Kidney epithelial cell (primary cell): ENCODE results near the gene GRIN3B. TPM values are rescaled to one million over a fixed set of nuclear protein-coding genes. Genes with fewer than 3 reads are reported as not detected.
A peak's percentile ranks its signal among the peaks of the same experiment; 100 is the strongest.

Experiments
- DNase-seq: peaks from one replicate; pipeline ENCODE4 v3.0.0-alpha.2; 2010; ENCODE audit warnings: low read depth
- H3K27me3 ChIP-seq: 2 replicates; pipeline ENCODE4 v1.6.0; 2011; ENCODE audit warnings: low read length; ENCODE audit not compliant: control insufficient read depth, insufficient read depth
- H3K36me3 ChIP-seq: 2 replicates; pipeline ENCODE4 v1.5.1; 2011; ENCODE audit warnings: low read length; ENCODE audit not compliant: control insufficient read depth, insufficient read depth
- H3K4me3 ChIP-seq: 2 replicates; pipeline ENCODE4 v1.5.1; 2011; ENCODE audit warnings: low read depth, mild to moderate bottlenecking, control low read depth, low read length
- CTCF ChIP-seq: IDR thresholded peaks from 2 replicates; pipeline ENCODE4 v1.5.1; 2011; ENCODE audit warnings: mild to moderate bottlenecking, moderate library complexity, low read length, control low read depth, inconsistent platforms; ENCODE audit not compliant: insufficient read depth, poor library complexity, severe bottlenecking
- total RNA-seq: library from RNA; depleted of rRNA; stranded (reverse); fragments of >200 nt; gene quantifications from 2 replicates; pipeline ENCODE4 v1.2.3, GENCODE V29; 2015

GRIN3B gene
- total RNA-seq, 1 donor from 2014 or later, result 0.08 TPM

- Histone ChIP-seq H3K4me3 (no peak overlapping the region), H3K36me3 (no peaks in the 10 kb centered on the region), H3K27me3 (no peaks in the 10 kb centered on the region)
- no peak for TF ChIP-seq CTCF
- no peak for DNase-seq
Measured at GRCh38 chr19:963486-963951, 36.7 kb upstream of the GRIN3B start.

GRCh38 chr19:964116-964520 lies 36.1 kb upstream of the GRIN3B start:
- no peaks in the 10 kb centered on the region for H3K36me3 ChIP-seq
- no peak for DNase-seq
- no peak overlapping the region for H3K4me3 ChIP-seq
- H3K27me3 ChIP-seq, result no peaks in the 10 kb centered on the region
- TF ChIP-seq CTCF, result no peak

- TF ChIP-seq CTCF, result no peak
- no peak for DNase-seq
- H3K36me3 ChIP-seq, result no peaks in the 10 kb centered on the region
- H3K4me3 ChIP-seq, result no peak overlapping the region
- H3K27me3 ChIP-seq, result no peaks in the 10 kb centered on the region
Measured at GRCh38 chr19:964761-965694, 35.2 kb upstream of the GRIN3B start.

GRCh38 chr19:966485-967088 lies 33.6 kb upstream of the GRIN3B start:
- Histone ChIP-seq H3K36me3 (peaks cover 3% of the 10 kb centered on the region), H3K4me3 (no peak overlapping the region), H3K27me3 (no peaks in the 10 kb centered on the region)
- no peak for TF ChIP-seq CTCF
- DNase-seq, result no peak

GRCh38 chr19:970695-971094 lies 29.5 kb upstream of the GRIN3B start:
- H3K4me3 ChIP-seq, result no peak overlapping the region
- H3K27me3 ChIP-seq, result no peaks in the 10 kb centered on the region
- peaks cover 3% of the 10 kb centered on the region for H3K36me3 ChIP-seq
- peak; percentile 71 for TF ChIP-seq CTCF
- DNase-seq, result no peak

GRCh38 chr19:971795-972194 lies 28.4 kb upstream of the GRIN3B start:
- no peaks in the 10 kb centered on the region for H3K27me3 ChIP-seq
- peaks cover 3% of the 10 kb centered on the region for H3K36me3 ChIP-seq
- no peak for DNase-seq
- TF ChIP-seq CTCF, result no peak
- H3K4me3 ChIP-seq, result no peak overlapping the region
